Stromal cell of bone marrow (primary cell): ENCODE results near the gene ESYT3.
"Not testable (repeated sequence)": the region's sequence is repeated elsewhere in the genome, so short reads cannot be mapped to it uniquely, and the experiment has no call there.

Experiments
- DNase-seq: peaks from one replicate; pipeline ENCODE4 v3.0.0-alpha.2; 2012; ENCODE audit warnings: low read depth

Gene ESYT3

GRCh38 chr3:138461246-138461645, 26.8 kb downstream of the ESYT3 start:
- no peak for DNase-seq

GRCh38 chr3:138461896-138462295, 27.5 kb downstream of the ESYT3 start:
- no peak for DNase-seq

GRCh38 chr3:138463724-138464490, 29.5 kb downstream of the ESYT3 start:
- no peak for DNase-seq

- DNase-seq = no peak
Measured at GRCh38 chr3:138464491-138464860, 30.1 kb downstream of the ESYT3 start.

GRCh38 chr3:138465451-138465850, 31.0 kb downstream of the ESYT3 start:
- no peak for DNase-seq

- DNase-seq = no peak
Measured at GRCh38 chr3:138465925-138466324, 31.5 kb downstream of the ESYT3 start.

GRCh38 chr3:138467931-138468330, 33.5 kb downstream of the ESYT3 start:
- DNase-seq = no peak

- DNase-seq = no peak
Measured at GRCh38 chr3:138468451-138468850, 34.0 kb downstream of the ESYT3 start.

- peak; percentile 61 for DNase-seq
Measured at GRCh38 chr3:138468886-138469285, 34.5 kb downstream of the ESYT3 start.

- DNase-seq = no peak
Measured at GRCh38 chr3:138469874-138470273, 35.5 kb downstream of the ESYT3 start.

GRCh38 chr3:138470687-138471086, 36.3 kb downstream of the ESYT3 start:
- DNase-seq = no peak

GRCh38 chr3:138471481-138471880, 37.1 kb downstream of the ESYT3 start:
- no peak for DNase-seq

GRCh38 chr3:138472141-138472825, 37.9 kb downstream of the ESYT3 start:
- DNase-seq = no peak

- no peak for DNase-seq
Measured at GRCh38 chr3:138473391-138473790, 39.0 kb downstream of the ESYT3 start.

- no peak for DNase-seq
Measured at GRCh38 chr3:138474163-138474562, 39.7 kb downstream of the ESYT3 start.

GRCh38 chr3:138476526-138476925, 42.1 kb downstream of the ESYT3 start:
- DNase-seq = no peak

GRCh38 chr3:138477120-138477519, 42.7 kb downstream of the ESYT3 start:
- DNase-seq = no peak

GRCh38 chr3:138477801-138478200, 43.4 kb downstream of the ESYT3 start:
- no peak for DNase-seq

GRCh38 chr3:138479438-138479863, 45.0 kb downstream of the ESYT3 start:
- DNase-seq = no peak

GRCh38 chr3:138484672-138485071, 50.3 kb downstream of the ESYT3 start:
- not testable (repeated sequence) for DNase-seq

- not testable (repeated sequence) for DNase-seq
Measured at GRCh38 chr3:138486580-138486979, 52.2 kb downstream of the ESYT3 start.

- DNase-seq = no peak
Measured at GRCh38 chr3:138491971-138492370, 57.6 kb downstream of the ESYT3 start.

- no peak for DNase-seq
Measured at GRCh38 chr3:138492980-138493675, 58.7 kb downstream of the ESYT3 start.
